NCI-H1105 (cell line): Measurements from ENCODE around the gene ALKBH7.
"Not testable (repeated sequence)": the region's sequence is repeated elsewhere in the genome, so short reads cannot be mapped to it uniquely, and the experiment has no call there.

Experiments
- DNase-seq: peaks from one replicate; lab custom pipeline; 2025; lab: John Stamatoyannopoulos, UW

Gene ALKBH7

GRCh38 chr19:6400062-6400944, 27.7 kb downstream of the ALKBH7 start:
- DNase-seq: not testable (repeated sequence)

GRCh38 chr19:6402058-6402457, 29.5 kb downstream of the ALKBH7 start:
- no peak for DNase-seq

- no peak for DNase-seq
Measured at GRCh38 chr19:6402837-6403608, 30.4 kb downstream of the ALKBH7 start.

GRCh38 chr19:6406401-6406800, 33.8 kb downstream of the ALKBH7 start:
- no peak for DNase-seq

- no peak for DNase-seq
Measured at GRCh38 chr19:6409346-6409745, 36.8 kb downstream of the ALKBH7 start.

- DNase-seq: no peak
Measured at GRCh38 chr19:6412061-6412446, 39.5 kb downstream of the ALKBH7 start.

GRCh38 chr19:6412447-6413091, 40.0 kb downstream of the ALKBH7 start:
- DNase-seq: no peak

- DNase-seq: no peak
Measured at GRCh38 chr19:6413291-6413690, 40.7 kb downstream of the ALKBH7 start.

- DNase-seq: no peak
Measured at GRCh38 chr19:6413721-6414643, 41.4 kb downstream of the ALKBH7 start.

GRCh38 chr19:6414793-6415590, 42.4 kb downstream of the ALKBH7 start:
- DNase-seq: no peak

- DNase-seq: no peak
Measured at GRCh38 chr19:6415591-6416190, 43.1 kb downstream of the ALKBH7 start.

GRCh38 chr19:6416658-6417405, 44.2 kb downstream of the ALKBH7 start:
- DNase-seq: no peak

GRCh38 chr19:6417713-6418561, 45.3 kb downstream of the ALKBH7 start:
- no peak for DNase-seq

GRCh38 chr19:6418562-6418932, 46.0 kb downstream of the ALKBH7 start:
- no peak for DNase-seq

GRCh38 chr19:6421075-6422014, 48.8 kb downstream of the ALKBH7 start:
- DNase-seq: no peak

GRCh38 chr19:6423499-6424194, 51.1 kb downstream of the ALKBH7 start:
- DNase-seq: no peak
